Activated T-helper 1 cell treated with Interleukin-2 at 50 U/mL for 16 hours (primary cell): Measurements from ENCODE around the gene CD247.

Experiments
- DNase-seq: peaks from one replicate; pipeline ENCODE4 v3.0.0-alpha.2; 2020; ENCODE audit warnings: low read depth

Gene CD247

GRCh38 chr1:167463080-167463479 lies 55.2 kb downstream of the CD247 start:
- no peak for DNase-seq

- no peak for DNase-seq
Observed at GRCh38 chr1:167462341-167462740, 56.0 kb downstream of the CD247 start.

GRCh38 chr1:167460836-167461235 lies 57.5 kb downstream of the CD247 start:
- no peak for DNase-seq

- no peak for DNase-seq
Observed at GRCh38 chr1:167457936-167458584, 60.3 kb downstream of the CD247 start.

GRCh38 chr1:167456926-167457325 lies 61.4 kb downstream of the CD247 start:
- DNase-seq: no peak

GRCh38 chr1:167456524-167456923 lies 61.8 kb downstream of the CD247 start:
- DNase-seq: no peak

GRCh38 chr1:167455786-167456446 lies 62.4 kb downstream of the CD247 start:
- no peak for DNase-seq

GRCh38 chr1:167454894-167455785 lies 63.2 kb downstream of the CD247 start:
- DNase-seq: peak; percentile 76

GRCh38 chr1:167454304-167454893 lies 63.9 kb downstream of the CD247 start:
- DNase-seq: no peak

GRCh38 chr1:167453123-167453522 lies 65.2 kb downstream of the CD247 start:
- no peak for DNase-seq

GRCh38 chr1:167452483-167452882 lies 65.8 kb downstream of the CD247 start:
- DNase-seq: no peak

- no peak for DNase-seq
Observed at GRCh38 chr1:167450843-167451242, 67.5 kb downstream of the CD247 start.

- DNase-seq: peak; percentile 58
Observed at GRCh38 chr1:167447521-167448136, 70.7 kb downstream of the CD247 start.

- DNase-seq: no peak
Observed at GRCh38 chr1:167446966-167447365, 71.4 kb downstream of the CD247 start.

GRCh38 chr1:167443757-167444156 lies 74.6 kb downstream of the CD247 start:
- no peak for DNase-seq

GRCh38 chr1:167442854-167443565 lies 75.3 kb downstream of the CD247 start:
- no peak for DNase-seq

- DNase-seq: peak; percentile 76
Observed at GRCh38 chr1:167442142-167442848, 76.0 kb downstream of the CD247 start.

- DNase-seq: no peak
Observed at GRCh38 chr1:167441222-167441621, 77.1 kb downstream of the CD247 start.

GRCh38 chr1:167440776-167441175 lies 77.6 kb downstream of the CD247 start:
- DNase-seq: no peak

GRCh38 chr1:167440345-167440744 lies 78.0 kb downstream of the CD247 start:
- DNase-seq: no peak
